Measurements from ENCODE around the gene TMIGD3.

Gene TMIGD3

GRCh38 chr1:111507411-111508201 lies 4.2 kb upstream of the TMIGD3 start:
- peak; percentile 81 for DNase-seq (ENCODE audit: low read depth)

- no peak for DNase-seq (ENCODE audit: low read depth)
Measured at GRCh38 chr1:111506561-111506960, 3.1 kb upstream of the TMIGD3 start.

GRCh38 chr1:111505641-111506119 lies 2.2 kb upstream of the TMIGD3 start:
- no peak for DNase-seq (ENCODE audit: low read depth)

GRCh38 chr1:111504097-111504496 lies 664 bp upstream of the TMIGD3 start:
- DNase-seq (ENCODE audit: low read depth) = no peak

- DNase-seq (ENCODE audit: low read depth) = no peak
Measured at GRCh38 chr1:111501645-111502044, 1.8 kb downstream of the TMIGD3 start.

GRCh38 chr1:111499026-111499785 lies 4.2 kb downstream of the TMIGD3 start:
- no peak for DNase-seq (ENCODE audit: low read depth)

GRCh38 chr1:111497592-111497991 lies 5.8 kb downstream of the TMIGD3 start:
- no peak for DNase-seq (ENCODE audit: low read depth)

GRCh38 chr1:111496398-111496797 lies 7.0 kb downstream of the TMIGD3 start:
- no peak for DNase-seq (ENCODE audit: low read depth)

- DNase-seq (ENCODE audit: low read depth) = no peak
Measured at GRCh38 chr1:111491070-111491469, 12.4 kb downstream of the TMIGD3 start.

- no peak for DNase-seq (ENCODE audit: low read depth)
Measured at GRCh38 chr1:111490220-111490619, 13.2 kb downstream of the TMIGD3 start.

GRCh38 chr1:111489604-111490003 lies 13.8 kb downstream of the TMIGD3 start:
- DNase-seq (ENCODE audit: low read depth) = peak; percentile 10

GRCh38 chr1:111488669-111489068 lies 14.8 kb downstream of the TMIGD3 start:
- no peak for DNase-seq (ENCODE audit: low read depth)

- DNase-seq (ENCODE audit: low read depth) = no peak
Measured at GRCh38 chr1:111487133-111487532, 16.3 kb downstream of the TMIGD3 start.

GRCh38 chr1:111486431-111486830 lies 17.0 kb downstream of the TMIGD3 start:
- DNase-seq (ENCODE audit: low read depth) = no peak

GRCh38 chr1:111484391-111485026 lies 18.9 kb downstream of the TMIGD3 start:
- DNase-seq (ENCODE audit: low read depth) = peak; percentile 30

- DNase-seq (ENCODE audit: low read depth) = no peak
Measured at GRCh38 chr1:111483876-111484275, 19.6 kb downstream of the TMIGD3 start.

GRCh38 chr1:111483166-111483565 lies 20.3 kb downstream of the TMIGD3 start:
- peak; percentile 60 for DNase-seq (ENCODE audit: low read depth)

- DNase-seq (ENCODE audit: low read depth) = peak; percentile 74
Measured at GRCh38 chr1:111481387-111482221, 21.8 kb downstream of the TMIGD3 start.

- DNase-seq (ENCODE audit: low read depth) = no peak
Measured at GRCh38 chr1:111480674-111481073, 22.8 kb downstream of the TMIGD3 start.

GRCh38 chr1:111476761-111477309 lies 26.6 kb downstream of the TMIGD3 start:
- no peak for DNase-seq (ENCODE audit: low read depth)

GRCh38 chr1:111476214-111476613 lies 27.2 kb downstream of the TMIGD3 start:
- no peak for DNase-seq (ENCODE audit: low read depth)
